H1 (cell line): ENCODE results near the gene SPECC1. TPM values are rescaled to one million over a fixed set of nuclear protein-coding genes. Genes with fewer than 3 reads are reported as not detected.

Source experiments
- CTCF ChIA-PET: fragments of 300-600 bp; sonication (Branson Sonifier 250); formaldehyde crosslinking; loops from one replicate; lab custom pipeline; 2021; ENCODE audit not compliant: partially characterized antibody; lab: Charles Lee
- POLR2A ChIA-PET: fragments of 300-600 bp; sonication (Branson Sonifier 250); formaldehyde crosslinking; loops from one replicate; lab custom pipeline; 2021; ENCODE audit warnings: inconsistent platforms; ENCODE audit not compliant: partially characterized antibody; lab: Charles Lee
- DNase-seq, 2 experiments: peaks; one replicate each; pipeline versions ENCODE4 v3.0.0 to v3.0.0-alpha.2; 2010 to 2022; ENCODE audit warnings: low spot score in 2 of 2, low read depth in 1 of 2, mixed read lengths in 1 of 2
- FAIRE-seq: peaks from 2 replicates; lab custom pipeline; 2011; peaks lifted over from hg19 to GRCh38; lab: Jason Lieb, UNC
- H2AFZ ChIP-seq: 2 replicates; pipeline ENCODE4 v1.8.1; 2012; ENCODE audit warnings: low read length, inconsistent platforms
- H2AK5ac ChIP-seq: 2 replicates; pipeline ENCODE4 v1.6.1; 2013; ENCODE audit warnings: low read depth, low read length
- H2BK120ac ChIP-seq: replicated peaks from 2 replicates; pipeline ENCODE3; 2013; ENCODE audit warnings: low read depth, low read length, inconsistent platforms
- H2BK12ac ChIP-seq: 2 replicates; pipeline ENCODE4 v1.6.1; 2013; ENCODE audit warnings: low read depth, low read length
- H2BK15ac ChIP-seq: 2 replicates; pipeline ENCODE4 v1.6.1; 2013; ENCODE audit warnings: low read length
- H2BK20ac ChIP-seq: 2 replicates; pipeline ENCODE4 v1.6.1; 2013; ENCODE audit warnings: low read length
- H2BK5ac ChIP-seq: 2 replicates; pipeline ENCODE4 v1.6.1; 2013; ENCODE audit warnings: low read depth, low read length
- H3K14ac ChIP-seq: 2 replicates; pipeline ENCODE4 v1.6.1; 2013; ENCODE audit warnings: inconsistent platforms; ENCODE audit not compliant: insufficient read length
- H3K18ac ChIP-seq: 2 replicates; pipeline ENCODE4 v1.6.1; 2013; ENCODE audit warnings: low read length; ENCODE audit errors: extremely low read depth
- H3K23ac ChIP-seq: 2 replicates; pipeline ENCODE4 v1.6.1; 2013; ENCODE audit warnings: inconsistent platforms; ENCODE audit not compliant: insufficient read length
- H3K23me2 ChIP-seq: 2 replicates; pipeline ENCODE4 v1.6.1; 2013; ENCODE audit warnings: low read depth, low read length
- H3K27ac ChIP-seq: 2 replicates; pipeline ENCODE4 v1.6.1; 2011; ENCODE audit warnings: low read depth, low read length, inconsistent platforms
- H3K27me3 ChIP-seq, 4 experiments: replicated peaks in 1 of 4; 1 replicate in 1 of 4; 2 replicates in 3 of 4; pipeline versions ENCODE4 v1.6.1 to v1.8.1; 2011 to 2013; ENCODE audit warnings: low read length in 3 of 4, mild to moderate bottlenecking in 3 of 4, inconsistent platforms in 2 of 4, mixed read lengths in 2 of 4, moderate library complexity in 1 of 4; ENCODE audit not compliant: control insufficient read depth in 3 of 4, insufficient read depth in 3 of 4; ENCODE audit errors: extremely low read depth in 1 of 4
- H3K36me3 ChIP-seq, 4 experiments: 2 replicates each; pipeline versions ENCODE4 v1.6.1 to v1.8.1; 2011 to 2013; ENCODE audit warnings: mild to moderate bottlenecking in 4 of 4, low read length in 3 of 4, moderate library complexity in 2 of 4, control low read depth in 1 of 4, inconsistent platforms in 1 of 4; ENCODE audit not compliant: insufficient read depth in 4 of 4, control insufficient read depth in 2 of 4
- H3K4ac ChIP-seq: replicated peaks from 2 replicates; pipeline ENCODE3; 2013; ENCODE audit warnings: low read length, low read depth, mixed read lengths, inconsistent platforms; ENCODE audit not compliant: insufficient read length
- H3K4me1 ChIP-seq, 4 experiments: replicated peaks in 1 of 4; 1 replicate in 1 of 4; 2 replicates in 3 of 4; pipeline versions ENCODE4 v1.6.1 to v1.8.1; 2011 to 2013; ENCODE audit warnings: low read length in 3 of 4, inconsistent platforms in 2 of 4, mixed read lengths in 1 of 4; ENCODE audit not compliant: insufficient read depth in 4 of 4, control insufficient read depth in 3 of 4
- H3K4me2 ChIP-seq, 2 experiments: 2 replicates each; pipeline versions ENCODE4 v1.6.1 to v1.8.1; 2011 to 2013; ENCODE audit warnings: low read depth in 2 of 2, low read length in 2 of 2, control low read depth in 1 of 2, inconsistent platforms in 1 of 2, mild to moderate bottlenecking in 1 of 2; ENCODE audit not compliant: insufficient read depth in 1 of 2
- H3K4me3 ChIP-seq, 4 experiments: fragments of 200-600, 300-600 bp in 1 of 4; sonication (generic), shearing (Covaris generic), sonication (Bioruptor Twin) in 1 of 4; 2 replicates each; pipeline versions ENCODE4 v1.5.1 to v1.8.1; 2011 to 2016; ENCODE audit warnings: low read length in 4 of 4, low read depth in 3 of 4, control low read depth in 2 of 4, inconsistent platforms in 2 of 4, mild to moderate bottlenecking in 2 of 4, mixed read lengths in 1 of 4, moderate library complexity in 1 of 4; ENCODE audit not compliant: insufficient read depth in 2 of 4; ENCODE audit errors: extremely low read depth in 1 of 4
- H3K56ac ChIP-seq: replicated peaks from 2 replicates; pipeline ENCODE3; 2013; ENCODE audit warnings: low read depth, mild to moderate bottlenecking, mixed read lengths, low read length, inconsistent platforms; ENCODE audit not compliant: insufficient read length
- H3K79me1 ChIP-seq: 2 replicates; pipeline ENCODE4 v1.6.1; 2013; ENCODE audit warnings: low read depth, low read length, control low read depth
- H3K79me2 ChIP-seq, 2 experiments: 2 replicates each; pipeline versions ENCODE4 v1.6.1 to v1.8.1; 2012 to 2013; ENCODE audit warnings: low read length in 2 of 2, mild to moderate bottlenecking in 2 of 2, inconsistent platforms in 1 of 2; ENCODE audit not compliant: insufficient read depth in 2 of 2, control insufficient read depth in 1 of 2
- H3K9ac ChIP-seq, 4 experiments: replicated peaks in 1 of 4; 1 replicate in 1 of 4; 2 replicates in 3 of 4; pipeline versions ENCODE4 v1.6.1 to v1.8.1; 2011 to 2013; ENCODE audit warnings: low read depth in 3 of 4, low read length in 3 of 4, control low read depth in 2 of 4, mild to moderate bottlenecking in 2 of 4, moderate library complexity in 2 of 4, inconsistent platforms in 1 of 4; ENCODE audit errors: extremely low read depth in 1 of 4
- H3K9me3 ChIP-seq, 2 experiments: 2 replicates each; pipeline versions ENCODE4 v1.6.1 to v1.8.1; 2012 to 2013; ENCODE audit warnings: mild to moderate bottlenecking in 2 of 2, moderate library complexity in 2 of 2, control low read depth in 1 of 2, inconsistent platforms in 1 of 2, low read depth in 1 of 2, low read length in 1 of 2, mixed read lengths in 1 of 2; ENCODE audit not compliant: insufficient read depth in 2 of 2
- H4K20me1 ChIP-seq, 2 experiments: replicated peaks in 1 of 2; 2 replicates each; pipeline versions ENCODE3 to v1.8.1; 2011 to 2013; ENCODE audit warnings: inconsistent platforms in 2 of 2, low read length in 2 of 2, mild to moderate bottlenecking in 1 of 2; ENCODE audit not compliant: insufficient read depth in 2 of 2, control insufficient read depth in 1 of 2
- H4K5ac ChIP-seq: 2 replicates; pipeline ENCODE4 v1.6.1; 2013; ENCODE audit warnings: low read length, low read depth, mixed read lengths, inconsistent platforms; ENCODE audit not compliant: insufficient read length
- H4K8ac ChIP-seq: 2 replicates; pipeline ENCODE4 v1.8.0; 2013; ENCODE audit warnings: mild to moderate bottlenecking, moderate library complexity, low read length, inconsistent platforms; ENCODE audit not compliant: insufficient read depth; ENCODE audit errors: extremely low read depth
- H4K91ac ChIP-seq: replicated peaks from 2 replicates; pipeline ENCODE3; 2013; ENCODE audit warnings: low read length, mixed read lengths, inconsistent platforms; ENCODE audit not compliant: insufficient read length
- ASH2L ChIP-seq: fragments of 200-600, 300-600 bp; sonication (generic); IDR thresholded peaks from one replicate; pipeline ENCODE4 v1.7.1; 2017; ENCODE audit warnings: low read length
- WGBS, 2 experiments: shearing (Covaris generic) in 1 of 2; methylation state at CpG; one replicate each; pipeline versions ENCODE4 v1.1.6 to v1.1.7; 2013 to 2015; ENCODE audit warnings: low lambda C conversion rate in 2 of 2, mixed read lengths in 2 of 2, inconsistent platforms in 1 of 2, low coverage in 1 of 2, missing lambda C conversion rate in 1 of 2; ENCODE audit not compliant: insufficient replicate concordance in 2 of 2, insufficient coverage in 1 of 2, insufficient read length in 1 of 2; ENCODE audit errors: extremely low coverage in 1 of 2, missing lambda C conversion rate in 1 of 2; 5-methylcytosine and 5-hydroxymethylcytosine counted together
- polyA plus RNA-seq, 7 experiments: library from polyadenylated mRNA; depleted of rRNA in 3 of 7; stranded (reverse) in 5 of 7; unstranded in 2 of 7; fragments of >200 nt in 5 of 7; fragments of 200-250 nt in 2 of 7; gene quantifications; 1 replicate in 5 of 7; 2 replicates in 1 of 7; 4 replicates in 1 of 7; pipeline versions ENCODE4 v1.2.1 to v1.2.3, GENCODE V29; 2011 to 2013; ENCODE audit warnings: missing spikeins in 2 of 7, mixed read lengths in 2 of 7
- total RNA-seq: library from RNA; stranded (reverse); fragmentation: NEBNext Ultra II Directional; extraction: Animal tissue kit (Norgen Biotek cat#: 25700); gene quantifications from 2 replicates; pipeline ENCODE4 v1.2.1, GENCODE V29; 2021
- TF ChIP-seq, protein P1 (sequence below): IDR thresholded peaks from 2 replicates; pipeline ENCODE4 v1.6.1; 2012; ENCODE audit warnings: inconsistent platforms

Gene SPECC1
- total and polyA plus RNA-seq, 2 of the 8 experiments (the other 6 are each of a cell fraction or from before 2014, with no cell fraction given): 35.8 to 87.9 TPM

DNA sequence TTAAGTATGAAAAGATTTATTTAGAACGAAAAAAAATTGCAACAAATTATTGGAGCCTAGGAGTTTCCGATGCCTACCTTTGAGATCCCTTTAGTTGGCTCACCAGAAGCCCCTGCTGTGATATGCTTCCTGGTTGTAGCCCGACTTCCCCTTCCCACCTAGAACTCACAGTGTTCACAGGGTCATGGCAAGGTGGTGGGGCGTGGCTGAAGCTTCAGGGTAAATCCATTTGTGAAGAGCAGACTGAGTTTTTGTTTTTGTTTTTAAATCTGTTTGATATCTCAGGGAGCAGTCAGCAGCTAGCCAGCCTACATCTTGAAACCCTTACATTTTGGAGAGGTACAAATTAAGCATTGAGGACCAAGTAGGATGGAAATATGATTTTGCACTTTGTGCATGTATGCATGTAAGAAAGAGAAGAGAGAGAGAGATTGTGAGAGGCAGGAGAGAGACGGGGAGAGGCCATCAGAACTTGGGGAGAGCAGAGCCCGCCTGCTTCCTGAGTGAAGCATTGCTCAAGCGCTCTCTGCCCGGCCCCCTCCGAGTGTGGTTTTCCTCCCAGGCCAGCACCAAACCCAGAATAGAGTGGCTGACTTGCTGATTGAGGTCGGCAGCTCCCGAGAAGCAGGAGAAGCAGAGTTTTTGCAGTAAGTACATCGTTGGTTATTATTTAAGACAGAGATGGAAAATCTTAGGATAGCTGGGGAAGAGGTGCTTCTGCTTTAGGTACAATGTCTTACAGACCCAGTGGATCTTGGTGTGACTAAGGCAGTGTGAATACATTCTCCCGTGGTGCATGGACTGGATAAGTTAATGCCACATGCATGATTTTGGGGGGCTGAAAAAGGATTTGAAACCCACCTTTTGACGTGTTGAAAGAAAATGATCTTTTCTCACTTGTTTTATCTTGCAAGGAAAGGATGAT is 64.2 kb downstream of the SPECC1 start:
- Histone ChIP-seq H2BK15ac (no peak overlapping the region), H4K91ac (no peak overlapping the region), H4K20me1 (no peaks in the 10 kb centered on the region), H3K23ac (no peak overlapping the region), H3K4me2 (no peak overlapping the region), H3K79me1 (no peaks in the 10 kb centered on the region), H3K4ac (no peak overlapping the region), H3K4me1 (peaks cover 0 to 5% (median 1%) of the 10 kb centered on the region in 4 experiments; a peak in 2 of 7 replicates), H4K8ac (no peak overlapping the region), H3K9ac (no peak overlapping the region), H3K27ac (no peak overlapping the region), H3K23me2 (no peaks in the 10 kb centered on the region), H3K36me3 (no peaks in the 10 kb centered on the region)
- POLR2A ChIA-PET: no interaction called here
- CTCF ChIA-PET: interaction anchor here (1.0 to 1.4 kb wide), 2 partner anchors 22 to 31 kb away, joined by 3 read pairs; no protein-coding TSS in a partner anchor
- no peak for FAIRE-seq
- WGBS, 2 experiments: 80% methylated on average over 14 of the region's 14 CpGs; no CpG with 5 or more reads in 1 of the 2 experiments
- TF ChIP-seq, protein P1, sequence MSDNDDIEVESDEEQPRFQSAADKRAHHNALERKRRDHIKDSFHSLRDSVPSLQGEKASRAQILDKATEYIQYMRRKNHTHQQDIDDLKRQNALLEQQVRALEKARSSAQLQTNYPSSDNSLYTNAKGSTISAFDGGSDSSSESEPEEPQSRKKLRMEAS: no peak
- no peak for TF ChIP-seq ASH2L
- TF ChIP-seq, all 59 proteins: peak for 0
- H2BK5ac ChIP-seq: no peak overlapping the region
- H2AK5ac ChIP-seq: no peak overlapping the region
- no peak overlapping the region for H3K14ac ChIP-seq
- no peak overlapping the region for H2BK20ac ChIP-seq
- H3K9me3 ChIP-seq: no peaks in the 10 kb centered on the region
- no peak overlapping the region for H3K4me3 ChIP-seq
- H3K56ac ChIP-seq: no peak overlapping the region
- DNase-seq: no peak
- H3K79me2 ChIP-seq: no peaks in the 10 kb centered on the region
- H3K18ac ChIP-seq: no peak overlapping the region
- H3K27me3 ChIP-seq: no peaks in the 10 kb centered on the region
- H2AFZ ChIP-seq: no peak overlapping the region
- no peak overlapping the region for H2BK120ac ChIP-seq
- H4K5ac ChIP-seq: no peak overlapping the region
- no peak overlapping the region for H2BK12ac ChIP-seq
